ENCODE results near the gene LY86. TPM values are rescaled to one million over a fixed set of nuclear protein-coding genes. Genes with fewer than 3 reads are reported as not detected.

The LY86 gene
- total and polyA plus RNA-seq, 2 donors (not counting 3 experiments of a cell fraction or from before 2014, with no cell fraction given) = not detected

DNA sequence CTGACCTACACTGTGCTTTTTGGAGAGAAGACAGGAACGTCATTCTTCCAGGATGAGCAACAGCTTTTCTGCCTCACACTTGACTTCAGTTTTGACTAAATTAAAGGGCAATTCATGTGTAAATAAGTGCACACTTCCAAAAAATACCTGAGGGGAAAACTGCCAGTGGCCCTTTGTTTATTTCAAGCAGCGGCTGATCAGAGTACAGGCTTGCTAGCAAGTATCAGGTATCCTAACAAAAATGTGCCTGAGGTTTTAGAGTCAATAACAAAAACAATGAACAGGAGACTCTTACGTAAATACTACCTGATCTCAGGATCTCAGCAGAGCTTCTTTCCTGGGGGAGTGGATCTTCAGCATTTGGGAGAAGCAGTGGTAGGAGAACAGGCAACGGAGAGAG lies 12.4 kb downstream of the LY86 start:
- BruUV-seq (replicated peaks) = no TSS peak
- POLR2A ChIA-PET = no interaction called here
- FAIRE-seq = no peak

More for the DNA sequence above, 12.4 kb downstream of the LY86 start:
- no peaks in the 10 kb centered on the region for H4K20me1 ChIP-seq (replicated peaks; ENCODE audit: control insufficient read depth, extremely low read depth, insufficient read depth, low read length)
- H3K4me2 ChIP-seq (ENCODE audit: insufficient read depth, low read length) = no peak overlapping the region
- CTCF ChIA-PET = interaction anchor here (0.6 kb wide), 1 partner anchor 45 kb away, joined by 3 read pairs; no protein-coding TSS in a partner anchor
- dilution Hi-C loops (cut with MboI; ENCODE audit: extremely low pct_ligation_motif_present, low sequenced_read_pairs) (no loop called here), intact Hi-C loops (cut with micrococcal nuclease) (no loop called here)
- H3K9me1 ChIP-seq (replicated peaks; ENCODE audit: control insufficient read depth, extremely low read depth, insufficient read depth, low read length) = no peaks in the 10 kb centered on the region
- no peaks in the 10 kb centered on the region for H3K79me2 ChIP-seq (ENCODE audit: control insufficient read depth, insufficient read depth, low read length)
- no peak overlapping the region for H3K27ac ChIP-seq (ENCODE audit: insufficient read depth, low read depth, low read length)
- TF ChIP-seq POLR2A (IDR thresholded peaks at IDR 0.05; ENCODE audit: low read depth, low read length) = no peak
- TF ChIP-seq FOS (IDR thresholded peaks at IDR 0.05; ENCODE audit: borderline replicate concordance, insufficient read depth, low read length) = no peak
- TF ChIP-seq, protein P1, sequence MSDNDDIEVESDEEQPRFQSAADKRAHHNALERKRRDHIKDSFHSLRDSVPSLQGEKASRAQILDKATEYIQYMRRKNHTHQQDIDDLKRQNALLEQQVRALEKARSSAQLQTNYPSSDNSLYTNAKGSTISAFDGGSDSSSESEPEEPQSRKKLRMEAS (IDR thresholded peaks at IDR 0.05; ENCODE audit: insufficient read depth, insufficient read length) = no peak
- TF ChIP-seq, protein P2, sequence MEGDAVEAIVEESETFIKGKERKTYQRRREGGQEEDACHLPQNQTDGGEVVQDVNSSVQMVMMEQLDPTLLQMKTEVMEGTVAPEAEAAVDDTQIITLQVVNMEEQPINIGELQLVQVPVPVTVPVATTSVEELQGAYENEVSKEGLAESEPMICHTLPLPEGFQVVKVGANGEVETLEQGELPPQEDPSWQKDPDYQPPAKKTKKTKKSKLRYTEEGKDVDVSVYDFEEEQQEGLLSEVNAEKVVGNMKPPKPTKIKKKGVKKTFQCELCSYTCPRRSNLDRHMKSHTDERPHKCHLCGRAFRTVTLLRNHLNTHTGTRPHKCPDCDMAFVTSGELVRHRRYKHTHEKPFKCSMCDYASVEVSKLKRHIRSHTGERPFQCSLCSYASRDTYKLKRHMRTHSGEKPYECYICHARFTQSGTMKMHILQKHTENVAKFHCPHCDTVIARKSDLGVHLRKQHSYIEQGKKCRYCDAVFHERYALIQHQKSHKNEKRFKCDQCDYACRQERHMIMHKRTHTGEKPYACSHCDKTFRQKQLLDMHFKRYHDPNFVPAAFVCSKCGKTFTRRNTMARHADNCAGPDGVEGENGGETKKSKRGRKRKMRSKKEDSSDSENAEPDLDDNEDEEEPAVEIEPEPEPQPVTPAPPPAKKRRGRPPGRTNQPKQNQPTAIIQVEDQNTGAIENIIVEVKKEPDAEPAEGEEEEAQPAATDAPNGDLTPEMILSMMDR (IDR thresholded peaks at IDR 0.05; ENCODE audit: extremely low read depth in 1 of 2, insufficient read depth in 1 of 2, low read depth in 1 of 2, low read length in 2 of 2) = no peak
- TF ChIP-seq EZH2 (IDR thresholded peaks at IDR 0.05; ENCODE audit: borderline replicate concordance, low read depth, low read length, severe bottlenecking) = no peak
- TF ChIP-seq POLR2AphosphoS5 (IDR thresholded peaks at IDR 0.05; ENCODE audit: insufficient read depth, low read depth, low read length) = no peak
- TF ChIP-seq JUN (IDR thresholded peaks at IDR 0.05; ENCODE audit: borderline replicate concordance, insufficient read depth, insufficient read length, low read depth) = no peak
- no peak for TF ChIP-seq GATA2 (IDR thresholded peaks at IDR 0.05; ENCODE audit: insufficient read depth, insufficient read length, low read depth, low read length)
- H3K9ac ChIP-seq (replicated peaks; ENCODE audit: extremely low read depth, insufficient read depth, low read length) = no peak overlapping the region
- H2AFZ ChIP-seq (ENCODE audit: low read depth, low read length) = no peak overlapping the region
- no peak for DNase-seq (ENCODE audit: low read depth, low spot score)
- H3K9me3 ChIP-seq (replicated peaks; ENCODE audit: control insufficient read depth, insufficient read depth, low read length) = no peaks in the 10 kb centered on the region
- no peak overlapping the region for H3K4me3 ChIP-seq (replicated peaks in 1 of 3; ENCODE audit: insufficient read depth in 1 of 3, low read depth in 1 of 3, low read length in 3 of 3)
- no peaks in the 10 kb centered on the region for H3K27me3 ChIP-seq (ENCODE audit: control insufficient read depth in 2 of 2, insufficient read depth in 2 of 2, low read length in 2 of 2)
- no peaks in the 10 kb centered on the region for H3K36me3 ChIP-seq (ENCODE audit: control insufficient read depth in 2 of 2, extremely low read depth in 1 of 2, insufficient read depth in 2 of 2, low read length in 2 of 2)
- H3K4me1 ChIP-seq (ENCODE audit: control insufficient read depth, extremely low read depth, insufficient read depth, low read length) = no peaks in the 10 kb centered on the region
